ENCODE results near the gene GPBP1. TPM values are rescaled to one million over a fixed set of nuclear protein-coding genes. Genes with fewer than 3 reads are reported as not detected.

GPBP1 gene
- total and polyA plus RNA-seq, 9 of the 15 experiments (the other 6 are each of a cell fraction or from before 2014, with no cell fraction given), result 31.0 to 109 (median 68.4) TPM

- POLR2A ChIA-PET, result interaction anchor here (0.6 to 1.0 kb wide), 2 partner anchors 11 to 903 kb away, joined by 3 read pairs; no protein-coding TSS in a partner anchor
- in situ Hi-C loops (cut with MboI) (no loop called here), intact Hi-C loops (cut with micrococcal nuclease) (no loop called here)
- H2AFZ ChIP-seq (ENCODE audit: low read depth, low read length), result no peak overlapping the region
- BruUV-seq (replicated peaks), result no TSS peak
- H3K4me1 ChIP-seq (replicated peaks in 1 of 2; ENCODE audit: control insufficient read depth in 2 of 2, insufficient read depth in 2 of 2, low read length in 2 of 2), result peaks cover 16 to 21% of the 10 kb centered on the region in 2 experiments
- TF ChIP-seq TRIM24 (IDR thresholded peaks at IDR 0.05), result peak; percentile 24 to 56; a peak in 1 of 4 replicates
- TF ChIP-seq BRCA1 (IDR thresholded peaks at IDR 0.05), result no peak
- TF ChIP-seq BRCA1 (CRISPR knock-in tag; IDR thresholded peaks at IDR 0.05), result no peak
- TF ChIP-seq ZNF316 (IDR thresholded peaks at IDR 0.05), result peak; percentile 78
- no peak for TF ChIP-seq WHSC1 (IDR thresholded peaks at IDR 0.05; ENCODE audit: low read length)
- 0 out of 3 replicates have a peak, but pooled peaks of 1 of the 2 experiments have one; percentile 48 for TF ChIP-seq CBX3 (IDR thresholded peaks at IDR 0.05; ENCODE audit: borderline replicate concordance in 1 of 2, low read length in 2 of 2)
- TF ChIP-seq TRIM28 (IDR thresholded peaks at IDR 0.05), result peak; percentile 60; the same call in 1 of the 2 replicates
- no peak overlapping the region for H3K27ac ChIP-seq (ENCODE audit: extremely low read depth, low read depth, low read length)
- peaks cover 11% of the 10 kb centered on the region for H3K9me1 ChIP-seq (ENCODE audit: control insufficient read depth, insufficient read depth, low read length)
- ATAC-seq, result peak; percentile 32
- no peak overlapping the region for H3K9ac ChIP-seq (ENCODE audit: insufficient read depth in 1 of 2, low read depth in 2 of 2, low read length in 2 of 2)
- no peaks in the 10 kb centered on the region for H3K27me3 ChIP-seq (ENCODE audit: control insufficient read depth in 2 of 2, insufficient read depth in 2 of 2, low read length in 2 of 2)
- peaks cover 46% of the 10 kb centered on the region for H4K20me1 ChIP-seq (replicated peaks; ENCODE audit: control insufficient read depth, insufficient read depth, low read length)
- H3K36me3 ChIP-seq (ENCODE audit: control insufficient read depth, insufficient read depth, low read length), result peaks cover 54% of the 10 kb centered on the region
- CTCF ChIA-PET (ENCODE audit: low intra/inter-chr PET ratio), result no interaction called here
- peaks cover 100% of the 10 kb centered on the region for H3K79me2 ChIP-seq (ENCODE audit: control insufficient read depth, insufficient read depth, low read length)
- FAIRE-seq, result no peak
- WGBS (ENCODE audit: insufficient coverage, low coverage, missing lambda C conversion rate), result 96% methylated on average over 2 of the region's 2 CpGs
- no peak overlapping the region for H3K4me2 ChIP-seq (ENCODE audit: insufficient read depth, low read length)
- no peaks in the 10 kb centered on the region; the same call in 1 of the 2 replicates for H3K9me3 ChIP-seq (replicated peaks; ENCODE audit: control insufficient read depth, insufficient read depth, low read depth, low read length)
- DNase-seq (ENCODE audit: extremely low read depth in 1 of 4, low spot score in 3 of 4), result peak; percentile 11 to 23 (median 14)
- H3K4me3 ChIP-seq, result no peak overlapping the region
Observed at GRCh38 chr5:57184322-57184721, 10.5 kb downstream of the GPBP1 start.

- peaks cover 100% of the 10 kb centered on the region for H3K79me2 ChIP-seq (ENCODE audit: control insufficient read depth, insufficient read depth, low read length)
- peaks cover 11% of the 10 kb centered on the region for H3K9me1 ChIP-seq (ENCODE audit: control insufficient read depth, insufficient read depth, low read length)
- H2AFZ ChIP-seq (ENCODE audit: low read depth, low read length), result no peak overlapping the region
- no peak overlapping the region for H3K4me3 ChIP-seq
- no peak overlapping the region for H3K4me2 ChIP-seq (ENCODE audit: insufficient read depth, low read length)
- H3K27ac ChIP-seq (ENCODE audit: extremely low read depth, low read depth, low read length), result no peak overlapping the region
- H3K36me3 ChIP-seq (ENCODE audit: control insufficient read depth, insufficient read depth, low read length), result peaks cover 48% of the 10 kb centered on the region
- no peaks in the 10 kb centered on the region; the same call in 1 of the 2 replicates for H3K9me3 ChIP-seq (replicated peaks; ENCODE audit: control insufficient read depth, insufficient read depth, low read depth, low read length)
- in situ Hi-C loops (cut with MboI), result no loop called here
- peaks cover 9 to 12% of the 10 kb centered on the region in 2 experiments; a peak in 4 of 5 replicates for H3K4me1 ChIP-seq (replicated peaks in 1 of 2; ENCODE audit: control insufficient read depth in 2 of 2, insufficient read depth in 2 of 2, low read length in 2 of 2)
- TF ChIP-seq MCM2 (IDR thresholded peaks at IDR 0.05; ENCODE audit: low read depth), result no peak
- no peak for TF ChIP-seq DACH1 (IDR thresholded peaks at IDR 0.05; ENCODE audit: partially characterized antibody)
- no peak for TF ChIP-seq PHF21A (IDR thresholded peaks at IDR 0.05; ENCODE audit: borderline replicate concordance, low read depth)
- TF ChIP-seq KDM4B (IDR thresholded peaks at IDR 0.05; ENCODE audit: borderline replicate concordance in 2 of 2, low read depth in 1 of 2), result no peak
- TF ChIP-seq BDP1 (IDR thresholded peaks at IDR 0.05; ENCODE audit: insufficient read depth, insufficient read length), result no peak
- TF ChIP-seq NFYB (IDR thresholded peaks at IDR 0.05; ENCODE audit: extremely low read depth, insufficient read length), result no peak
- no peak for TF ChIP-seq SMARCA5 (IDR thresholded peaks at IDR 0.05)
- no peak for TF ChIP-seq MYC (IDR thresholded peaks at IDR 0.05; ENCODE audit: low read depth, low read length)
- no peak for TF ChIP-seq MYC (CRISPR knock-in tag; IDR thresholded peaks at IDR 0.05; ENCODE audit: borderline replicate concordance, low read depth)
- no peak for TF ChIP-seq SRSF1 (IDR thresholded peaks at IDR 0.05; ENCODE audit: low read depth, low read length)
- no peak for TF ChIP-seq YBX1 (IDR thresholded peaks at IDR 0.05)
- no peak for TF ChIP-seq DLX4 (CRISPR knock-in tag; IDR thresholded peaks at IDR 0.05)
- ChIA-PET POLR2A (no interaction called here), CTCF (ENCODE audit: low intra/inter-chr PET ratio) (no interaction called here)
- peaks cover 46% of the 10 kb centered on the region for H4K20me1 ChIP-seq (replicated peaks; ENCODE audit: control insufficient read depth, insufficient read depth, low read length)
- ATAC-seq (no peak), FAIRE-seq (no peak), DNase-seq (ENCODE audit: extremely low read depth in 1 of 4, low spot score in 3 of 4) (no peak)
- intact Hi-C loops (cut with micrococcal nuclease), result no loop called here
- BruUV-seq (replicated peaks), result no TSS peak
- no peak overlapping the region for H3K9ac ChIP-seq (ENCODE audit: insufficient read depth in 1 of 2, low read depth in 2 of 2, low read length in 2 of 2)
- WGBS (ENCODE audit: insufficient coverage, low coverage, missing lambda C conversion rate), result 43% methylated on average over 9 of the region's 9 CpGs
- H3K27me3 ChIP-seq (ENCODE audit: control insufficient read depth in 2 of 2, insufficient read depth in 2 of 2, low read length in 2 of 2), result no peaks in the 10 kb centered on the region
Observed at GRCh38 chr5:57185313-57185712, 11.5 kb downstream of the GPBP1 start.
